Esophagus squamous epithelium (tissue), 5 donors: Measurements from ENCODE around the gene TTC28. TPM values are rescaled to one million over a fixed set of nuclear protein-coding genes. Genes with fewer than 3 reads are reported as not detected.

Experiments used
- DNase-seq: peaks from one replicate; lab custom pipeline; 2025; lab: John Stamatoyannopoulos, UW
- H3K27ac ChIP-seq, 4 donors: fragments of 200-600 bp; sonication (generic); one replicate each; pipeline ENCODE4 v1.5.1; 2016 to 2019; ENCODE audit warnings: mild to moderate bottlenecking in 1 of 4
- H3K27me3 ChIP-seq, 4 donors: fragments of 200-600 bp; sonication (generic); 1 replicate in 3 of 4; 2 replicates in 1 of 4; pipeline versions ENCODE4 v1.5.1 to v1.6.0; 2017 to 2021; ENCODE audit warnings: antibody characterized with exemption in 1 of 4
- H3K36me3 ChIP-seq, 3 donors: fragments of 200-600 bp; sonication (generic); one replicate each; pipeline ENCODE4 v1.5.1; 2016 to 2019
- H3K4me1 ChIP-seq, 3 donors: fragments of 200-600 bp; sonication (generic); one replicate each; pipeline ENCODE4 v1.5.1; 2017 to 2019
- H3K4me3 ChIP-seq, 4 donors: fragments of 200-600 bp; sonication (generic); 1 replicate in 3 of 4; 2 replicates in 1 of 4; pipeline ENCODE4 v1.5.1; 2016 to 2019; ENCODE audit warnings: mild to moderate bottlenecking in 2 of 4, moderate library complexity in 1 of 4
- H3K9me3 ChIP-seq, 3 donors: fragments of 200-600 bp; sonication (generic); one replicate each; pipeline ENCODE4 v1.5.1; 2016 to 2019
- POLR2A ChIP-seq, 4 donors: fragments of 450-650 bp; IDR thresholded peaks; one replicate each; pipeline ENCODE4 v1.6.1; 2017; ENCODE audit warnings: antibody characterized with exemption in 4 of 4, mild to moderate bottlenecking in 4 of 4, moderate library complexity in 3 of 4
- WGBS, 2 donors: methylation state at CpG; one replicate each; pipeline ENCODE4 v1.1.5; 2018; 5-methylcytosine and 5-hydroxymethylcytosine counted together
- intact Hi-C: fragments of 100-400 bp; cut with DNase I; formaldehyde crosslinking; loops from one replicate; pipeline ENCODE4 v1.15.0; 2022
- total RNA-seq, 4 donors: library from RNA; depleted of rRNA; stranded (reverse); fragments of >200 nt; gene quantifications; one replicate each; pipeline ENCODE4 v1.1.0, GENCODE V29; 2016
- TF ChIP-seq, protein P1 (sequence below), 6 experiments: fragments of 450-650 bp in 4 of 6; fragments of 200-600 bp in 2 of 6; sonication (generic) in 2 of 6; IDR thresholded peaks; one replicate each; pipeline ENCODE4 v1.5.1; 2016 to 2019; ENCODE audit warnings: antibody characterized with exemption in 6 of 6, mild to moderate bottlenecking in 4 of 6, moderate library complexity in 4 of 6
- donor health status: DM: yes; HTN: yes; CAD: no.

TTC28 gene
- total RNA-seq, 4 donors from 2014 or later = 6.0 to 21.4 (median 7.7) TPM

DNA sequence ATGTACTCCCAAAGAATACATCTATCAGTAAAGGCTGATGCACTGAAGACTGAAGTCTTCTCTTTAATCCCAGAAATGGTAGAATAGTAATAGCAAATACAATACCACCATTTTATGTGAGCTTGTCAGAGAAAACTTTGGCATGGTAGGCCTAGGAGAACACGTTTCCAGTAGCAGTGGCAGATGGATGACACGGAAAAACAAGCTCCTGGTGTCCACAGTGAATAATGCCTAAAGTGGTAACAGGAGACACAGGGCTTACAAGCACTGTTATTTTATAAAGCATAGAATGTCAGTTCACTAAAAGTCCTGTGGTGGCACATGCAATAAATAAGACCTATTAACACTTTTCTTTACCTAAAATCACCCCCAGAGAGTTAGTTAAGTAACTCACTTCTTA is 277.6 kb downstream of the TTC28 start:
- WGBS, 2 donors = 83 to 85% methylated on average over 2 of the region's 2 CpGs

DNA sequence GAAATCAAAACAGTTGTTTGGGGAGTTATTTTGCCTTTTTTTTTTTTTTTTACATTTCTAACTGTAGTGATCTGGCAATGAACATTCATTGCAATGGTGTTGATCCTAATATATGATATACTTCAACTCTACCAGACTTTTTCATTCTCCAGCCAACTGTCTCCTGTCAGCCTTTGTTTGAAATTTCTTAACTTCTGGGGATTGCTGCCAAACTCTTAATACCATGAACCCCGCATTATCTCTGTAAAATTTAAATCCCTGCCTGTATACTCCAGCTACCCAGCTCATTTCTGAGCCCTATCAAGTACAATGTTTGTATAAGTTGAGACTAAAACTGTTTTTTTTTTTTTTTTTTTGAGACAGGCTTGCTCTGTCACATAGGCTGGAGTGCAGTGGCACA is 280.7 kb downstream of the TTC28 start:
- peaks cover 0 to 19% (median 0%) of the 10 kb centered on the region in 3 donors for H3K4me1 ChIP-seq
- DNase-seq = no peak
- TF ChIP-seq, protein P1, sequence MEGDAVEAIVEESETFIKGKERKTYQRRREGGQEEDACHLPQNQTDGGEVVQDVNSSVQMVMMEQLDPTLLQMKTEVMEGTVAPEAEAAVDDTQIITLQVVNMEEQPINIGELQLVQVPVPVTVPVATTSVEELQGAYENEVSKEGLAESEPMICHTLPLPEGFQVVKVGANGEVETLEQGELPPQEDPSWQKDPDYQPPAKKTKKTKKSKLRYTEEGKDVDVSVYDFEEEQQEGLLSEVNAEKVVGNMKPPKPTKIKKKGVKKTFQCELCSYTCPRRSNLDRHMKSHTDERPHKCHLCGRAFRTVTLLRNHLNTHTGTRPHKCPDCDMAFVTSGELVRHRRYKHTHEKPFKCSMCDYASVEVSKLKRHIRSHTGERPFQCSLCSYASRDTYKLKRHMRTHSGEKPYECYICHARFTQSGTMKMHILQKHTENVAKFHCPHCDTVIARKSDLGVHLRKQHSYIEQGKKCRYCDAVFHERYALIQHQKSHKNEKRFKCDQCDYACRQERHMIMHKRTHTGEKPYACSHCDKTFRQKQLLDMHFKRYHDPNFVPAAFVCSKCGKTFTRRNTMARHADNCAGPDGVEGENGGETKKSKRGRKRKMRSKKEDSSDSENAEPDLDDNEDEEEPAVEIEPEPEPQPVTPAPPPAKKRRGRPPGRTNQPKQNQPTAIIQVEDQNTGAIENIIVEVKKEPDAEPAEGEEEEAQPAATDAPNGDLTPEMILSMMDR (IDR thresholded peaks at IDR 0.05) = no peak
- no peak for TF ChIP-seq POLR2A (IDR thresholded peaks at IDR 0.05)
- H3K36me3 ChIP-seq = no peaks in the 10 kb centered on the region
- WGBS, 2 donors = 28 to 41% methylated on average over 1 of the region's 1 CpG
- intact Hi-C loops = no loop called here
- no peak overlapping the region for H3K4me3 ChIP-seq
- H3K27ac ChIP-seq = no peak overlapping the region
- no peaks in the 10 kb centered on the region for H3K9me3 ChIP-seq
- H3K27me3 ChIP-seq = no peaks in the 10 kb centered on the region

More for the DNA sequence above, 277.6 kb downstream of the TTC28 start:
- Histone ChIP-seq H3K27me3 (no peaks in the 10 kb centered on the region), H3K9me3 (no peaks in the 10 kb centered on the region), H3K36me3 (no peaks in the 10 kb centered on the region), H3K4me3 (no peak overlapping the region), H3K4me1 (peaks cover 0 to 8% (median 0%) of the 10 kb centered on the region in 3 donors), H3K27ac (no peak overlapping the region)
- intact Hi-C loops = no loop called here
- TF ChIP-seq, protein P1 (IDR thresholded peaks at IDR 0.05) = no peak
- no peak for TF ChIP-seq POLR2A (IDR thresholded peaks at IDR 0.05)
- no peak for DNase-seq

DNA sequence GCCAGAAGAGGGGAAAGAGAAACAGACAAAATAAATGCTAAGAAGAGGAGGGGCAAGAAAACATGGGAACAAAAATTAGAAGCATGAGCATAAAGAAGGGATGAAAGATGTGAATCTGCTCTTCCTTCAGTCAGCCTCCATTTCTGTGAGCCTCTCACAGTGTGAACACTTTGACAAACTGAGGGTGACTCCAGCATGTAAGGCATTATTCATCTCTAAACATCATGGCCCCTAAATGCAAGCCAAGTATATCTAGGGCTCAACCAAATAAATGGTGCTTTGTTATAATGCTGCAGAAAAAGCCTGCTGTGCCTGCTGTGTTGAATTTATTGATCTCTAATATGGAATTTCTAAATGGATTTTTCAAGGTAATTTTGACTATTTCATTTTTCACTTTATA is 281.3 kb downstream of the TTC28 start:
- DNase-seq = no peak
- Histone ChIP-seq H3K4me1 (peaks cover 0 to 19% (median 0%) of the 10 kb centered on the region in 3 donors), H3K4me3 (no peak overlapping the region), H3K27me3 (no peaks in the 10 kb centered on the region), H3K27ac (no peak overlapping the region), H3K36me3 (no peaks in the 10 kb centered on the region), H3K9me3 (no peaks in the 10 kb centered on the region)
- intact Hi-C loops = no loop called here
- no peak for TF ChIP-seq POLR2A (IDR thresholded peaks at IDR 0.05)
- TF ChIP-seq, protein P1 (IDR thresholded peaks at IDR 0.05) = no peak

DNA sequence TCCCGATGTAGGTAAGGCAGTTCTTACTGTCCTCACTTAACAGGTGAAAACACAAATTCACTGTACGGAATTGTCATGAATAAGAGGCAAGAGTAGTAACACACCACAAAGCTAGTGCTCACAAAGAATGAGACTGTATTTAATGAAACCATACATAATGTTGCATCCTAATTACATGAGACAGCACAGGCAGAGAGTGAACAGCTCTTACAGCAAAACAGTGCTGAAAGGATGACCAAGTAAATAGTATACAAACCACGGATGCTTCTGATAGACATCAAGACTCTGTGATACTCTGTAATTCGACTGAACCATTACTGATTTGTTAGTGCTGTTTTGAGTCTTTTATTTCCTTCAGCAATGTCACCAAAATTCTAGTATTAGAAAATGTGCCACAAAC is 282.3 kb downstream of the TTC28 start:
- Histone ChIP-seq H3K36me3 (no peaks in the 10 kb centered on the region), H3K27me3 (no peaks in the 10 kb centered on the region), H3K4me1 (peaks cover 0 to 19% (median 0%) of the 10 kb centered on the region in 3 donors), H3K27ac (no peak overlapping the region), H3K4me3 (no peak overlapping the region), H3K9me3 (no peaks in the 10 kb centered on the region)
- intact Hi-C loops = no loop called here
- 77 to 85% methylated on average over 4 of the region's 4 CpGs for WGBS, 2 donors
- TF ChIP-seq, protein P1 (IDR thresholded peaks at IDR 0.05) = no peak
- no peak for TF ChIP-seq POLR2A (IDR thresholded peaks at IDR 0.05)
- no peak for DNase-seq

DNA sequence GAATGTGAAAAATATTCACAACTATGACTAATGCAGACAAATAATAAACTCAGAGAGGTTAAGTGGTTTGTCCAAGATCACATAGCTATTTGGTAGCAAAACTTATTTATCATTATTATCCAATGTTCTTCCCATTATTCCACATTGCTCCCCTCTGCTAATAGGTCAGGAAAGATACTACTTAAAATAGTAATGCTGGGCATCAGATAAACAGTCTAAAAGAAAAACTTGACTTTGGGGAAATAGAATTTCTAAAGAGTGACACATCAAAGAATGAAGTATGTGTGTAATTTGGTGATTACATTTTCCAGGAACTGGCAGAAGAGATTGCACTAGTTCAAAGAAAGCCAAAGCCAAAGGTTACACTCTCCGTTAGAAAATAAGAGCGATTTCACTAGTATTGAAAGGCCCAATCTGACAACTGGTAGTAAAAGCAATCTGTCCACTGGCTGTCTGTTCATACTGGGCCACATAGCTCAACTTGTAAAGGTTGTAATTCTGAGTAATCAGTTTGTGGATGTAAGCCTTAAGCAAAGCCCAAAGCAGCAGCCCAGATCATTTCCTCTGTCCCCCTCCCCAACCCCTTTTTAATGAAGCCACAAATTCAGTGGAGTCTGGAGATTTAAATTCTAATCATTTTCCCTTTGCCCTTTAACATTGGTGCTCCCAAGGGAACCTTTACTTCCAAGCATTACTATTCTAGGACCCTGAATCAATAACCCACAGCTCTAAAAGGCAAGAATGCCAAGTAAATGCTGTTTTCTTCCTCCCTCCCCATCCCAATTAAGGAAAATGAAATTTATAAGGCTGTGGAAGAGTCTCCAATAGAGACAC is 283.5 kb downstream of the TTC28 start:
- H3K27ac ChIP-seq = no peak overlapping the region
- peaks cover 0 to 19% (median 0%) of the 10 kb centered on the region in 3 donors for H3K4me1 ChIP-seq
- H3K27me3 ChIP-seq = no peaks in the 10 kb centered on the region
- WGBS, 2 donors = 41 to 49% methylated on average over 2 of the region's 2 CpGs
- no peak for DNase-seq
- no peaks in the 10 kb centered on the region for H3K9me3 ChIP-seq
- no peaks in the 10 kb centered on the region for H3K36me3 ChIP-seq
- TF ChIP-seq, protein P1 (IDR thresholded peaks at IDR 0.05) = no peak
- TF ChIP-seq POLR2A (IDR thresholded peaks at IDR 0.05) = no peak
- intact Hi-C loops = no loop called here
- H3K4me3 ChIP-seq = no peak overlapping the region
